BLaER1 (cell line): ENCODE data around the gene SERP2.

Source experiments
- H3K27ac ChIP-seq: shearing (Covaris generic); formaldehyde crosslinking; 2 replicates; pipeline ENCODE4 v1.8.1; 2022
- H3K27me3 ChIP-seq: shearing (Covaris generic); formaldehyde crosslinking; 2 replicates; pipeline ENCODE4 v1.8.1; 2022
- H3K36me3 ChIP-seq: shearing (Covaris generic); formaldehyde crosslinking; 2 replicates; pipeline ENCODE4 v1.8.1; 2022
- H3K4me1 ChIP-seq: shearing (Covaris generic); formaldehyde crosslinking; 2 replicates; pipeline ENCODE4 v1.8.1; 2022
- H3K4me2 ChIP-seq: shearing (Covaris generic); formaldehyde crosslinking; 2 replicates; pipeline ENCODE4 v1.8.1; 2022
- H3K4me3 ChIP-seq: shearing (Covaris generic); formaldehyde crosslinking; 2 replicates; pipeline ENCODE4 v1.8.1; 2022
- H3K9ac ChIP-seq: shearing (Covaris generic); formaldehyde crosslinking; 2 replicates; pipeline ENCODE4 v1.8.1; 2022
- H3K9me3 ChIP-seq: shearing (Covaris generic); formaldehyde crosslinking; 2 replicates; pipeline ENCODE4 v1.8.1; 2022
- H4K20me1 ChIP-seq: shearing (Covaris generic); formaldehyde crosslinking; 2 replicates; pipeline ENCODE4 v1.8.1; 2022
- Cebpa-rat ChIP-seq: shearing (Covaris generic); IDR thresholded peaks from 2 replicates; pipeline ENCODE4 v1.8.1; 2022

SERP2 gene

DNA sequence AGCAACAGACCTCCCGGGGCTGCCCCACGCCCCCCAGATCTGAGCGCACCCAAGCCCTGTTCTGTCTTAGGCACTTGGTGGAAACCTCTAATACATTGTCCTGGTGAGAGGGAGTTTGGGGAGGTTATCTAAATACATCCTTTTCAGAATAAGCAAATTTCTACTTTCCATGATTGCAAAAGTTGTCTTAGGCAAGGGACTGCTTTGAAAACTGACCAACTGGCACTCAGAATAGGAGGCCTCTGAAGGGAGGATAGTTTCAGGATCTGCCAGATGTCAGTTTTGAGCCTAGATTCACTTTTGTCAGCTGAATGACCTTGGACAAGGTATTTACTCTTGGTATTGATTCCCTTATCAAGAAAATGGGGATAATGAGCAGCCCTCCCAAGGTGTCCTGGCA lies 11.8 kb downstream of the SERP2 start:
- no peak overlapping the region for H3K9ac ChIP-seq
- no peak overlapping the region for H3K4me3 ChIP-seq
- peaks cover 8% of the 10 kb centered on the region for H3K4me1 ChIP-seq
- TF ChIP-seq Cebpa-rat, result no peak
- H3K36me3 ChIP-seq, result no peaks in the 10 kb centered on the region
- H3K27me3 ChIP-seq, result no peaks in the 10 kb centered on the region
- H3K4me2 ChIP-seq, result peak overlapping the region; percentile 30; the same call in 1 of the 2 replicates
- H3K9me3 ChIP-seq, result no peaks in the 10 kb centered on the region
- no peak overlapping the region for H3K27ac ChIP-seq
- no peaks in the 10 kb centered on the region for H4K20me1 ChIP-seq

DNA sequence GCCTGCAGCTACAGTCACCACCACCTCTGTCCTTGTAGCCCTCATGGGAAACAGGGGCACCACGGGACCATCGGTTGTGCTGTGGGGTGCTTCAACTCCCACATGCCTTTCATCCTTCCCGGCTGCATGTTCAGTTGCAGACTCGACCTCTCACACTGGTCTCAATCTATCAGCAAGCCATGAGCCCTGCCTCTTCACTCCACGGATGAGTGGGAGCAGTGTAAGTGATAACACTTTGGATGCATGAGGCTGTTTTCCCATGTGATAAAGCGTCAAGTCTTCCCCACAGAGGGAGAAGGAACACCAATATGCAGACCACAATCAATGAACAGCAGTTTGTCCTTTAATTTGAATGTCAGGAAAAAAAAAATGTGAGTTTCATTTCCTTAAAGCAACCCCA lies 12.2 kb downstream of the SERP2 start:
- Histone ChIP-seq H3K4me1 (peaks cover 8% of the 10 kb centered on the region), H3K27me3 (no peaks in the 10 kb centered on the region), H3K9ac (no peak overlapping the region)

DNA sequence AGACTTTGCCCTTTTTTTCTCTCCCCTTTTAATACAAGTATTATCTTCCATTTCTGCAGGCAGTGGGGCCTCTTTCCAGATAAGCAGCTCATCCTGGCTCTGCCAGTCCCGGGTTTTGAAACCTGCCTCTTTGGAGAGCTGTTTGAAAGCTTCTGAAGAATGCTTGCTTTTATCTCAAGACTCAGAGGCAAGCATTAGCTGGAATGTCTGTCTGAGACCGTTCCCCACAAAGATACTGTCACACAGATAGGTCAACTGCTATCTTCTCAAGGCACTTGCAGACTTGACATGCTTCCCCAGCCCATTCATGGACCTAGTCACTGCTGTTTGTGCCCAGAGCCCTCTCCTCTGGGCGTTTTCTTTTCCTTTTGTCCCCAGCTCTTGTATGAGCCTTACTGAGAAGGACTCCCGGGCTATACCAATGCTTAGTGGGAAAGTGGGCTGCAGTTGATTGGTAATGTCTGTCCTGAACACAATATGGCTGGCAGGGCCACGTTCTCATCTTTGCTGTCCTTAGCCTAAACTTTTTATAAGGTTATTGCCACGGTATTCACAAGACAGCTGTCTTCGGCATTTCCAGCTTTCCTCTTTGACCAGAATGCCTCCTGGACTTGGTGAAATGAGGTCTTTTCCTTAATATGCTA lies 13.4 kb downstream of the SERP2 start:
- Histone ChIP-seq H3K36me3 (no peaks in the 10 kb centered on the region), H3K9me3 (no peaks in the 10 kb centered on the region), H3K4me3 (no peak overlapping the region), H3K27me3 (no peaks in the 10 kb centered on the region), H4K20me1 (no peaks in the 10 kb centered on the region), H3K4me1 (peaks cover 8% of the 10 kb centered on the region), H3K27ac (no peak overlapping the region), H3K4me2 (no peak overlapping the region), H3K9ac (no peak overlapping the region)
- no peak for TF ChIP-seq Cebpa-rat

More for the DNA sequence above, 12.2 kb downstream of the SERP2 start:
- peak overlapping the region; percentile 30; the same call in 1 of the 2 replicates for H3K4me2 ChIP-seq
- no peaks in the 10 kb centered on the region for H3K9me3 ChIP-seq
- H3K27ac ChIP-seq, result no peak overlapping the region
- no peaks in the 10 kb centered on the region for H3K36me3 ChIP-seq
- TF ChIP-seq Cebpa-rat, result no peak
- no peaks in the 10 kb centered on the region for H4K20me1 ChIP-seq
- H3K4me3 ChIP-seq, result no peak overlapping the region

DNA sequence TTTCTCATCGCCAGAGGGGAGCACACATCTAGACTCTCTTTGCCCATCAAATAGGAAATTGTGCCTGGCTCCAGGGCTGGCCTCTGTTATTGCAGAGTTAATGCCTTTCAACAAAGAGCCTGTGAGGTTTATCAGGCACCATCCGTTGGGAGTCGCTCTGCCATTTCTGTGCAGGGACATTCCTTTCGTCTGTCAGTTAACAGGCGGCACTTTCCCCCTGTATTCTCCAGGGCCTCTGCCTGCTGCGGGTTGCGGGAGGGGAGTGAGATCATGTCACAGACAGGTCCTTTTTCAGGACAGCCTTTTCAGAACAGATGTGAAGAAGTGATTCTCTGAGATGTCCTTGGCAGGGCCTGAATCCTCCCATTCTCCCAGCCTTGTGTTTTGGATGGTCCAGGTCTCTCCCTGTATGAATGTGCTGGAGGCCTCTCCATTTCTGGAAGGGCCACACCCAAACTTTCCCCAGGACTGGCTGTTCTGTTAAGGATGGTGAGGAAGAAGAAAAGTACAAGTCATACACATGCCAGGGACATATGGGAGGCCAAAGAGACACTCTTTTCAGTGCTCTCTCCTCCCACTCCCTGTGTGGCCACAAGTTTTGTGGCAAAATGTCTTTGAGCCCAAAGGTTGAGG lies 14.9 kb downstream of the SERP2 start:
- no peak overlapping the region for H3K4me2 ChIP-seq
- H3K27ac ChIP-seq, result no peak overlapping the region
- H3K4me1 ChIP-seq, result peaks cover 8% of the 10 kb centered on the region

DNA sequence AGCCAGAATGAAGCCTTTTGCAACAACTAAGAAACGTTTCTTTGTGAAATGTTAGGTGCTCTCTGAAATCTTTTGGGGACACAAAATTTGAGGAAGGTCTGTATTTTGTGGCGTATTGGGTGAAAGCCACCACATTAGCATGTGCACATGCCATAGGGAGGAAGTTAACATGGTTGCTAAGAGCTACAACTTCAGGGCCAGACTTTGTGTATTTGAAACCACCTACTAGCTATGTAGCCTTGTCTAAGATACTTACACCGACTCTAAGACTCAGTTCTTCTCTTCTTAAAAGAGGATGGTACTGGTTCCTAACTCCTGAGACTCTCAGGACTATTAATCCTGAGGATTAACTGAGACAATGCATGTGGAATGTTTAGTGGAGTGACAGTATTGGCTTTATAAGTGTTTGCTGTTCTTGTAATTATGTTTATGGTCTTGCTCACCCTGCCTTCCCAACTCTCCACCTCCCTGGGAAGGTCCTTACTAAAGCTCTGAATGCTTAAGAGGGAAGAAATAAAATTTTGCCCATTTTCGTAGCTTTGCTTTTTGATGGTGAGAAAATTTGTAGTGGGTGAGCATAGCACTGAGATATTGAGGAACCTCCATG lies 15.5 kb downstream of the SERP2 start:
- H3K4me3 ChIP-seq, result no peak overlapping the region
- no peak for TF ChIP-seq Cebpa-rat
- no peaks in the 10 kb centered on the region for H4K20me1 ChIP-seq
- no peak overlapping the region for H3K9ac ChIP-seq
- no peak overlapping the region for H3K27ac ChIP-seq
- H3K27me3 ChIP-seq, result no peaks in the 10 kb centered on the region
- H3K4me1 ChIP-seq, result peaks cover 8% of the 10 kb centered on the region
- no peaks in the 10 kb centered on the region for H3K36me3 ChIP-seq
- no peak overlapping the region for H3K4me2 ChIP-seq
- no peaks in the 10 kb centered on the region for H3K9me3 ChIP-seq

More for the DNA sequence above, 14.9 kb downstream of the SERP2 start:
- Histone ChIP-seq H4K20me1 (no peaks in the 10 kb centered on the region), H3K36me3 (no peaks in the 10 kb centered on the region), H3K9ac (no peak overlapping the region), H3K4me3 (no peak overlapping the region), H3K27me3 (no peaks in the 10 kb centered on the region), H3K9me3 (no peaks in the 10 kb centered on the region)
- TF ChIP-seq Cebpa-rat, result no peak

DNA sequence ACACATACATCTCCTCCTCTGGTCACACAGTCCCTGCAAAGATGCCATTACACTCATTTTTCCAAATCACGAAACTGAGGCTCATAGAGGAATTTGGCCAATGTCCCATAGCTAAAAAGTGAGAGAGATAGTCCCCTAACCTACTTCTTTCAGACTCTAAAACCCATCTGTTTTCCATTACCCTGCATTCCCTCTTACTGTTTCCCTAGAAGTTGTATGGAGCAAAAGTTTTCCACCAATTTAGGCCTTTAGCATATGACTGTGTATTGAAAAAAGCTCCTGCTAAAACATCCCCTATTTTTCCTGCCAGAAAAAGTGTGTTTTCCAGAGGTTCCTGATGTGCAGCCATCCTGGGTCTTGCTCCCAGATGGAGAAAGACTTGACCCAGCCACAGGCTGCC lies 16.3 kb downstream of the SERP2 start:
- no peaks in the 10 kb centered on the region for H3K27me3 ChIP-seq
- no peak for TF ChIP-seq Cebpa-rat
- H3K36me3 ChIP-seq, result no peaks in the 10 kb centered on the region
- no peaks in the 10 kb centered on the region for H4K20me1 ChIP-seq
- no peak overlapping the region for H3K9ac ChIP-seq
- no peaks in the 10 kb centered on the region for H3K9me3 ChIP-seq
- H3K4me2 ChIP-seq, result no peak overlapping the region
- H3K4me3 ChIP-seq, result no peak overlapping the region
- H3K4me1 ChIP-seq, result peaks cover 8% of the 10 kb centered on the region
- no peak overlapping the region for H3K27ac ChIP-seq

DNA sequence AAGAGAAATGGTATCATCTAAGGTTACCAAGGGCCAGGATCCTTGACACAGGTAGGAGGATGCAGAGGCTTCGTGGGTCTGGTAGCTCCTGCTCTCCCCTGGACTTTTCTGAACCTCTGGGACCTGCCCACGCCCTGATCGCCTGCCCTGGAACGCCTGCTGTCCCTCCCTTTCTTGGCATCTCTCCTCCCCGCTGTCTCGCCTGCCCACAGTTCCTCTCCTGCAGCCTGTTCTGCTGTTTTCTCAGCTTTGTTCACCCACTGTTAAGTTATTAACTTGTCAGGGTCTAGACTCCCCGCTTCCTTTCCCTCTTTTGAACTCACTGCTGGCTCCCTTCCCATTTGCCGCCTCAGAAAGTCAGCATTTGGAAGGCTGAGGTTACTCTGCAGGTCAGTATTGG lies 19.8 kb downstream of the SERP2 start:
- Histone ChIP-seq H4K20me1 (no peaks in the 10 kb centered on the region), H3K4me3 (no peak overlapping the region), H3K9ac (no peak overlapping the region), H3K4me2 (no peak overlapping the region), H3K36me3 (no peaks in the 10 kb centered on the region), H3K4me1 (no peaks in the 10 kb centered on the region; the same call in 1 of the 2 replicates), H3K27me3 (no peaks in the 10 kb centered on the region), H3K9me3 (no peaks in the 10 kb centered on the region), H3K27ac (no peak overlapping the region)
- TF ChIP-seq Cebpa-rat, result no peak

DNA sequence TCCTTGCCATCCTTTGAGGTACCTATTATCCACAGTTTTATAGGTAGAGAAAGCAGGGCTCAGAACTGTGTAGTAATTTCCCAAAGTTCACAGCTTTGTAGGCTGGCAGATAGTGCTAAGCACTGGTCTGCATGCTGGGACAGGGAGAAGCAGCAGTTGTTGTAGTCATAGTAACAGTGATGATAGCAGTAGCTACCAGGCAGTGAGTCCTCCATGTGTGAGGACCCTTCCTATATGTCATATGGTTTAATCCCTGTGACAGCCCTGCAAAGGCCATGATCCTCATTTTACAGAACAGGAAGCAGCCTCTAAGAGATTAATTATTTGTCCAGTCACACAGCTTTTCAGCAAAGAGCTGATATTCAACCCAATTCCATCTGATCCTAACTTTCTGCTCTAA lies 21.0 kb downstream of the SERP2 start:
- H4K20me1 ChIP-seq, result no peaks in the 10 kb centered on the region
- TF ChIP-seq Cebpa-rat, result no peak

DNA sequence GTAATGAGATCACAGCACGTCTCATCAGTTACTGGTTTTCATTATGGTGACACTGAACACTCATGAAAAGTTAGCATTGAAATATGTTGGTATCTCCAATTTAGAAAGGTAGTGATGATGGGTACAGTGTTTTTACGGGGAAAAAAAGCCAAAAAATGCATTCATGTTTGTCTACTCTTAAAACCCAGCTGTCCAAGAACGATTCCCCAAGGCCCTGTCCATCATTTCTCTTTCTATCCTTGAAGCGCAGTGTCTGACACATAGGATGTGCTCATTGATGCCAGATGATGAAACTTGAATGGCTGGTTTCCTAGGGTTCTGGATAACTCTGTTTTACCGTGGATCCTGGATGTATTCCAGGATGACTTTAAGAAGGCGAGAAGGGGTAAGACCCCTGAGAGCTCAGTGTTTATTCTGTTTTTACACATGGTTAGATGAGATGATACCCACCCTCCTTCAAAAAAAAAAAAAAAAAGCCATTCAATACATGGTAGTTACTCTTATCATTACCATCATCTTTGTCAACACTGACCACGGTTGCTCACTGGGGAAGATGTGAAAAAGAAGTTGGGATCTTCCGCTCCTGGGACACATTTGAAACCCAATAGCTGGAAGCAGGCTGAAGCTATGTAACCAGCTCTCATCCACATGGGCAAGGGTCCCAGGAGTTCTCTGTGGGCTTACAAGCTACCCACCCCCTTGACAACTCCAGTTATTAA lies 22.5 kb downstream of the SERP2 start:
- Histone ChIP-seq H3K4me3 (no peak overlapping the region), H4K20me1 (no peaks in the 10 kb centered on the region), H3K9me3 (no peaks in the 10 kb centered on the region), H3K4me2 (no peak overlapping the region), H3K27me3 (no peaks in the 10 kb centered on the region), H3K36me3 (no peaks in the 10 kb centered on the region), H3K9ac (no peak overlapping the region), H3K27ac (no peak overlapping the region), H3K4me1 (no peaks in the 10 kb centered on the region; the same call in 1 of the 2 replicates)
- TF ChIP-seq Cebpa-rat, result no peak

More for the DNA sequence above, 21.0 kb downstream of the SERP2 start:
- Histone ChIP-seq H3K27me3 (no peaks in the 10 kb centered on the region), H3K9me3 (no peaks in the 10 kb centered on the region), H3K4me1 (no peaks in the 10 kb centered on the region; the same call in 1 of the 2 replicates), H3K36me3 (no peaks in the 10 kb centered on the region), H3K4me3 (no peak overlapping the region), H3K4me2 (no peak overlapping the region), H3K9ac (no peak overlapping the region), H3K27ac (no peak overlapping the region)
